ENCODE data around the gene TAF4B.

Gene TAF4B

GRCh38 chr18:26437634-26438033 lies 211.4 kb downstream of the TAF4B start (continued):
- 0 out of 2 replicates have a peak, but pooled peaks have one; percentile 30 for TF ChIP-seq REST (tag by site-specific recombination; IDR thresholded peaks at IDR 0.05)
- TF ChIP-seq ZNF555 (tag by site-specific recombination; conservative IDR thresholded peaks at IDR 0.05), result peak; percentile 39

DNA sequence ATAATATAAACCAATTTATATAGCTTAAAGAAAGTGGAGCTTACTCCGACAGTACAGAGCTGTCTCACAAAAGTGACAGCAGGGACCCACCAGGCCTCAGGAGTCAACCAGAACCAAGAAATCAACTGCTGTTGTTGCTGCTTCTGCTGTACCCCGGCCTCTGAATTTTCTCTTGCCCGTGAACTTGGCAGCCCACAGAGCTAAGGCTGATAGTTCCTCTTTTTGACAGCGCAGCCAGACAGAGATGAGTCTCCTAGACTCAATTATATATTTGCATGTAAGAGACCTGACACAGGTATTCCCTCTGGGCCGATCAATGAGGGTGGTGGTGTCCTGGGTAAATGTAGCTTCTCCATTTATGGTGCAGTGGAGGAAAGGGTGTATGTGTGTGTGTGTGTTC lies 212.7 kb downstream of the TAF4B start:
- no peaks in the 10 kb centered on the region for H3K36me3 ChIP-seq (ENCODE audit: control insufficient read depth in 2 of 2, insufficient read depth in 1 of 2, low read length in 2 of 2)
- H3K9me3 ChIP-seq (ENCODE audit: control insufficient read depth, insufficient read depth, low read depth, low read length), result no peaks in the 10 kb centered on the region
- H3K4me1 ChIP-seq (ENCODE audit: control insufficient read depth, insufficient read depth, low read length), result 0 out of 2 replicates have a peak, but pooled peaks cover 2% of the 10 kb centered on the region
- H3K4me3 ChIP-seq (ENCODE audit: low read depth, low read length), result no peak overlapping the region
- peak; percentile 86 for TF ChIP-seq PRDM10 (tag by site-specific recombination; IDR thresholded peaks at IDR 0.05)
- TF ChIP-seq ZNF521 (tag by site-specific recombination; IDR thresholded peaks at IDR 0.05), result no peak
- CTCF ChIA-PET, result interaction anchor here (0.6 to 0.7 kb wide), 4 partner anchors 15 to 1570 kb away, joined by 3 to 4 read pairs (median 3); no protein-coding TSS in a partner anchor
- POLR2A ChIA-PET, result no interaction called here
- no peak overlapping the region for H3K27ac ChIP-seq (ENCODE audit: extremely low read depth, low read depth, low read length)

GRCh38 chr18:26439537-26439936 lies 213.3 kb downstream of the TAF4B start:
- Histone ChIP-seq H3K4me1 (ENCODE audit: control insufficient read depth, insufficient read depth, low read length) (0 out of 2 replicates have a peak, but pooled peaks cover 2% of the 10 kb centered on the region), H3K36me3 (ENCODE audit: control insufficient read depth in 2 of 2, insufficient read depth in 1 of 2, low read length in 2 of 2) (no peaks in the 10 kb centered on the region), H3K4me3 (ENCODE audit: low read depth, low read length) (no peak overlapping the region), H3K9me3 (ENCODE audit: control insufficient read depth, insufficient read depth, low read depth, low read length) (no peaks in the 10 kb centered on the region), H3K27ac (ENCODE audit: extremely low read depth, low read depth, low read length) (no peak overlapping the region)
- ChIA-PET CTCF (interaction anchor here (0.7 kb wide), 1 partner anchor 38 kb away, joined by 3 read pairs; no protein-coding TSS in a partner anchor), POLR2A (no interaction called here)
- no peak for TF ChIP-seq ZNF776 (tag by site-specific recombination; IDR thresholded peaks at IDR 0.05; ENCODE audit: borderline replicate concordance)

- CTCF ChIA-PET, result interaction anchor here (0.7 to 1.2 kb wide), 2 partner anchors 10 to 57 kb away, joined by 3 to 5 read pairs; no protein-coding TSS in a partner anchor
- Histone ChIP-seq H3K9me3 (ENCODE audit: control insufficient read depth, insufficient read depth, low read depth, low read length) (no peaks in the 10 kb centered on the region), H3K27ac (ENCODE audit: extremely low read depth, low read depth, low read length) (no peak overlapping the region), H3K4me1 (ENCODE audit: control insufficient read depth, insufficient read depth, low read length) (0 out of 2 replicates have a peak, but pooled peaks cover 2% of the 10 kb centered on the region), H3K4me3 (ENCODE audit: low read depth, low read length) (no peak overlapping the region), H3K36me3 (ENCODE audit: control insufficient read depth in 2 of 2, insufficient read depth in 1 of 2, low read length in 2 of 2) (no peaks in the 10 kb centered on the region)
- TF ChIP-seq ZNF777 (tag by site-specific recombination; IDR thresholded peaks at IDR 0.05; ENCODE audit: borderline replicate concordance) (no peak), BCL11A (tag by site-specific recombination; IDR thresholded peaks at IDR 0.05; ENCODE audit: low read depth) (no peak), TCF7L2 (IDR thresholded peaks at IDR 0.05; ENCODE audit: borderline replicate concordance, low read depth, low read length) (no peak), ZNF324 (tag by site-specific recombination; IDR thresholded peaks at IDR 0.05) (no peak), ZNF140 (tag by site-specific recombination; IDR thresholded peaks at IDR 0.05) (no peak), ZNF155 (tag by site-specific recombination; IDR thresholded peaks at IDR 0.05) (no peak), KLF10 (tag by site-specific recombination; IDR thresholded peaks at IDR 0.05) (no peak), ZNF558 (tag by site-specific recombination; IDR thresholded peaks at IDR 0.05) (no peak)
- TF ChIP-seq, protein P1, sequence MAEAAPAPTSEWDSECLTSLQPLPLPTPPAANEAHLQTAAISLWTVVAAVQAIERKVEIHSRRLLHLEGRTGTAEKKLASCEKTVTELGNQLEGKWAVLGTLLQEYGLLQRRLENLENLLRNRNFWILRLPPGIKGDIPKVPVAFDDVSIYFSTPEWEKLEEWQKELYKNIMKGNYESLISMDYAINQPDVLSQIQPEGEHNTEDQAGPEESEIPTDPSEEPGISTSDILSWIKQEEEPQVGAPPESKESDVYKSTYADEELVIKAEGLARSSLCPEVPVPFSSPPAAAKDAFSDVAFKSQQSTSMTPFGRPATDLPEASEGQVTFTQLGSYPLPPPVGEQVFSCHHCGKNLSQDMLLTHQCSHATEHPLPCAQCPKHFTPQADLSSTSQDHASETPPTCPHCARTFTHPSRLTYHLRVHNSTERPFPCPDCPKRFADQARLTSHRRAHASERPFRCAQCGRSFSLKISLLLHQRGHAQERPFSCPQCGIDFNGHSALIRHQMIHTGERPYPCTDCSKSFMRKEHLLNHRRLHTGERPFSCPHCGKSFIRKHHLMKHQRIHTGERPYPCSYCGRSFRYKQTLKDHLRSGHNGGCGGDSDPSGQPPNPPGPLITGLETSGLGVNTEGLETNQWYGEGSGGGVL (tag by site-specific recombination; IDR thresholded peaks at IDR 0.05), result no peak
- POLR2A ChIA-PET, result no interaction called here
Observed at GRCh38 chr18:26440644-26441043, 214.4 kb downstream of the TAF4B start.

All from HEK293 (cell line).